OCI-LY3 (cell line): ENCODE data around the gene SCN8A.

Experiments
- H2AFZ ChIP-seq: fragments of 200-600, 300-600 bp; shearing (Covaris generic); 2 replicates; pipeline ENCODE4 v1.6.0; 2014; ENCODE audit warnings: antibody characterized with exemption, low read depth, low read length
- H3K27ac ChIP-seq: fragments of 200-600, 300-600 bp; sonication (generic); 2 replicates; pipeline ENCODE4 v1.5.1; 2014; ENCODE audit warnings: mild to moderate bottlenecking, low read length, moderate library complexity, mixed read lengths
- H3K27me3 ChIP-seq: fragments of 200-600, 300-600 bp; sonication (generic); 2 replicates; pipeline ENCODE4 v1.6.1; 2014; ENCODE audit warnings: low read depth, low read length, mixed read lengths
- H3K36me3 ChIP-seq: fragments of 200-600, 300-600 bp; sonication (generic); replicated peaks from 2 replicates; pipeline ENCODE3; 2014; ENCODE audit warnings: low read depth, low read length, mixed read lengths
- H3K4me1 ChIP-seq: fragments of 300-600, 200-600 bp; sonication (generic); 2 replicates; pipeline ENCODE4 v1.6.1; 2014; ENCODE audit warnings: low read length, mixed read lengths
- H3K4me2 ChIP-seq: fragments of 200-600, 300-600 bp; sonication (generic); 2 replicates; pipeline ENCODE4 v1.6.1; 2014; ENCODE audit warnings: low read length, mixed read lengths
- H3K4me3 ChIP-seq: fragments of 300-600, 200-600 bp; sonication (generic); 2 replicates; pipeline ENCODE4 v1.5.1; 2014; ENCODE audit warnings: antibody characterized with exemption, mild to moderate bottlenecking, low read length, moderate library complexity
- H3K79me2 ChIP-seq: fragments of 300-600, 200-600 bp; shearing (Covaris generic); 2 replicates; pipeline ENCODE4 v1.6.1; 2014; ENCODE audit warnings: mild to moderate bottlenecking, low read length, mixed read lengths
- H3K9ac ChIP-seq: fragments of 300-600, 200-600 bp; shearing (Covaris generic); 2 replicates; pipeline ENCODE4 v1.6.0; 2014; ENCODE audit warnings: mild to moderate bottlenecking, low read length, moderate library complexity
- H3K9me3 ChIP-seq: fragments of 200-600, 300-600 bp; shearing (Covaris generic); 2 replicates; pipeline ENCODE4 v1.6.1; 2014; ENCODE audit warnings: low read length, mixed read lengths; ENCODE audit not compliant: insufficient read depth
- H4K20me1 ChIP-seq: fragments of 200-600, 300-600 bp; sonication (generic); 2 replicates; pipeline ENCODE4 v1.6.1; 2016; ENCODE audit warnings: low read length, mixed read lengths; ENCODE audit not compliant: insufficient read depth
- CTCF ChIP-seq: fragments of 200-600, 300-600 bp; sonication (generic); IDR thresholded peaks from 2 replicates; pipeline ENCODE4 v1.5.1; 2014; ENCODE audit warnings: antibody characterized with exemption, low read length, low read depth
- EZH2phosphoT487 ChIP-seq: fragments of 200-600 bp; shearing (Covaris generic); IDR thresholded peaks from 2 replicates; pipeline ENCODE4 v1.6.1; 2018; ENCODE audit warnings: antibody characterized with exemption, mixed run types, low read depth

SCN8A gene

GRCh38 chr12:51749206-51749985 is 158.4 kb downstream of the SCN8A start:
- TF ChIP-seq EZH2phosphoT487 (no peak), CTCF (no peak)
- H3K4me3 ChIP-seq: no peak overlapping the region
- no peaks in the 10 kb centered on the region for H3K9me3 ChIP-seq

GRCh38 chr12:51749986-51750317 is 158.9 kb downstream of the SCN8A start:
- Histone ChIP-seq H2AFZ (no peak overlapping the region), H3K79me2 (no peaks in the 10 kb centered on the region), H3K9me3 (no peaks in the 10 kb centered on the region), H3K27ac (no peak overlapping the region), H3K9ac (no peak overlapping the region), H3K4me3 (no peak overlapping the region), H3K27me3 (no peaks in the 10 kb centered on the region), H3K4me1 (no peaks in the 10 kb centered on the region), H3K36me3 (no peaks in the 10 kb centered on the region), H3K4me2 (no peak overlapping the region), H4K20me1 (no peaks in the 10 kb centered on the region)
- TF ChIP-seq CTCF: no peak
- TF ChIP-seq EZH2phosphoT487: no peak

More at GRCh38 chr12:51749206-51749985, 158.4 kb downstream of the SCN8A start:
- H3K9ac ChIP-seq: no peak overlapping the region
- H3K4me1 ChIP-seq: no peaks in the 10 kb centered on the region
- no peaks in the 10 kb centered on the region for H3K36me3 ChIP-seq
- H2AFZ ChIP-seq: no peak overlapping the region
- no peaks in the 10 kb centered on the region for H4K20me1 ChIP-seq
- H3K4me2 ChIP-seq: no peak overlapping the region
- no peaks in the 10 kb centered on the region for H3K79me2 ChIP-seq
- no peak overlapping the region for H3K27ac ChIP-seq
- no peaks in the 10 kb centered on the region for H3K27me3 ChIP-seq

- Histone ChIP-seq H3K79me2 (no peaks in the 10 kb centered on the region), H2AFZ (no peak overlapping the region), H3K4me3 (no peak overlapping the region), H3K36me3 (no peaks in the 10 kb centered on the region), H3K4me2 (no peak overlapping the region), H3K27ac (no peak overlapping the region), H4K20me1 (no peaks in the 10 kb centered on the region), H3K9ac (no peak overlapping the region), H3K27me3 (no peaks in the 10 kb centered on the region), H3K4me1 (no peaks in the 10 kb centered on the region), H3K9me3 (no peaks in the 10 kb centered on the region)
- TF ChIP-seq CTCF (no peak), EZH2phosphoT487 (no peak)
Observed at GRCh38 chr12:51751661-51752060, 160.6 kb downstream of the SCN8A start.

- H3K4me2 ChIP-seq: no peak overlapping the region
- no peak overlapping the region for H3K4me3 ChIP-seq
- no peaks in the 10 kb centered on the region for H3K27me3 ChIP-seq
- no peak overlapping the region for H2AFZ ChIP-seq
- H3K27ac ChIP-seq: no peak overlapping the region
- H3K36me3 ChIP-seq: no peaks in the 10 kb centered on the region
- TF ChIP-seq CTCF (no peak), EZH2phosphoT487 (no peak)
- no peaks in the 10 kb centered on the region for H3K9me3 ChIP-seq
- H3K9ac ChIP-seq: no peak overlapping the region
- H3K79me2 ChIP-seq: no peaks in the 10 kb centered on the region
- H3K4me1 ChIP-seq: no peaks in the 10 kb centered on the region
- no peaks in the 10 kb centered on the region for H4K20me1 ChIP-seq
Observed at GRCh38 chr12:51752234-51752889, 161.3 kb downstream of the SCN8A start.
